ENCODE measurements around the gene UQCR10. TPM values are rescaled to one million over a fixed set of nuclear protein-coding genes. Genes with fewer than 3 reads are reported as not detected.

The UQCR10 gene
- total RNA-seq, 2 experiments from 2014 or later, result 83.6 to 84.2 TPM

Other genes with a start within 250 kb of the UQCR10 start
- 10 to 100 TPM; 57.8 to 58.9 TPM for gene THOC5, start 213.6 kb upstream of the UQCR10 start, total RNA-seq
- gene NIPSNAP1, start 186.3 kb upstream of the UQCR10 start, total RNA-seq, result 10 to 100 TPM; 43.9 to 49.2 TPM
- 10 to 100 TPM; 41.3 to 43.4 TPM for gene NF2, start 163.7 kb upstream of the UQCR10 start, total RNA-seq
- under 1 TPM in 1 of 2 experiments, not detected in 1; 0.09 TPM for gene CABP7, start 47.4 kb upstream of the UQCR10 start, total RNA-seq
- gene ZMAT5, start 362 bp upstream of the UQCR10 start, total RNA-seq, result 10 to 100 TPM; 19.4 to 20.6 TPM
- gene ASCC2, start 70.9 kb downstream of the UQCR10 start, total RNA-seq, result 10 to 100 TPM; 88.6 to 91.5 TPM
- gene MTMR3, start 115.8 kb downstream of the UQCR10 start, total RNA-seq, result 10 to 100 TPM; 33.9 to 40.8 TPM